ENCODE data around the gene GCHFR.

The GCHFR gene

GRCh38 chr15:40785164-40785563, 21.3 kb downstream of the GCHFR start:
- DNase-seq = no peak

- no peak for DNase-seq
These were observed 21.9 kb downstream of the GCHFR start for GRCh38 chr15:40785814-40786213.

- peak; percentile 73 for DNase-seq
These were observed 23.5 kb downstream of the GCHFR start for GRCh38 chr15:40787344-40787841.

- DNase-seq = no peak
These were observed 24.1 kb downstream of the GCHFR start for GRCh38 chr15:40787991-40788390.

- DNase-seq = no peak
These were observed 25.3 kb downstream of the GCHFR start for GRCh38 chr15:40789119-40789518.

GRCh38 chr15:40789999-40790398, 26.1 kb downstream of the GCHFR start:
- DNase-seq = no peak

- no peak for DNase-seq
These were observed 26.9 kb downstream of the GCHFR start for GRCh38 chr15:40790718-40791117.

GRCh38 chr15:40792394-40792793, 28.5 kb downstream of the GCHFR start:
- no peak for DNase-seq

- peak; percentile 27 for DNase-seq
These were observed 29.5 kb downstream of the GCHFR start for GRCh38 chr15:40793216-40793989.

GRCh38 chr15:40796041-40796440, 32.2 kb downstream of the GCHFR start:
- DNase-seq = no peak

- DNase-seq = no peak
These were observed 32.6 kb downstream of the GCHFR start for GRCh38 chr15:40796512-40796911.

GRCh38 chr15:40799523-40799922, 35.7 kb downstream of the GCHFR start:
- DNase-seq = no peak

GRCh38 chr15:40803076-40803475, 39.2 kb downstream of the GCHFR start:
- DNase-seq = no peak

- no peak for DNase-seq
These were observed 39.8 kb downstream of the GCHFR start for GRCh38 chr15:40803688-40804087.

- DNase-seq = no peak
These were observed 42.8 kb downstream of the GCHFR start for GRCh38 chr15:40806672-40807027.

GRCh38 chr15:40807028-40807887, 43.4 kb downstream of the GCHFR start, which contains the start of the genes DNAJC17 and ZFYVE19:
Gene DNAJC17 (minus strand): TSS chr15:40807473. CDS start chr15:40807446, 27 bp downstream.
Gene ZFYVE19 (plus strand): TSS chr15:40807089. CDS start chr15:40807590, 501 bp downstream.
- peak; percentile 96 for DNase-seq

- DNase-seq = no peak
These were observed 44.1 kb downstream of the GCHFR start for GRCh38 chr15:40807888-40808461.

GRCh38 chr15:40808861-40809450, 45.1 kb downstream of the GCHFR start:
- no peak for DNase-seq

GRCh38 chr15:40812721-40813425, 49.0 kb downstream of the GCHFR start:
- DNase-seq = no peak

- no peak for DNase-seq
These were observed 51.3 kb downstream of the GCHFR start for GRCh38 chr15:40815042-40815698.

All from stimulated activated CD4-positive, alpha-beta T cell treated with anti-CD3 and anti-CD28 coated beads, Interleukin-4, amount 100 ng/mL, for 24 hours (primary cell).